HG03442 (cell line): Measurements from ENCODE around the gene ZSCAN22.
A peak's percentile ranks its signal among the peaks of the same experiment; 100 is the strongest.
"Not testable (repeated sequence)": the region's sequence is repeated elsewhere in the genome, so short reads cannot be mapped to it uniquely, and the experiment has no call there.

ENCODE experiments used
- ATAC-seq: cut with Tn5 transposase; IDR thresholded peaks from one replicate; pipeline ENCODE4 v1.9.1; 2021; ENCODE audit warnings: mild to moderate bottlenecking, moderate library complexity; ENCODE audit not compliant: unreplicated experiment

The ZSCAN22 gene

DNA sequence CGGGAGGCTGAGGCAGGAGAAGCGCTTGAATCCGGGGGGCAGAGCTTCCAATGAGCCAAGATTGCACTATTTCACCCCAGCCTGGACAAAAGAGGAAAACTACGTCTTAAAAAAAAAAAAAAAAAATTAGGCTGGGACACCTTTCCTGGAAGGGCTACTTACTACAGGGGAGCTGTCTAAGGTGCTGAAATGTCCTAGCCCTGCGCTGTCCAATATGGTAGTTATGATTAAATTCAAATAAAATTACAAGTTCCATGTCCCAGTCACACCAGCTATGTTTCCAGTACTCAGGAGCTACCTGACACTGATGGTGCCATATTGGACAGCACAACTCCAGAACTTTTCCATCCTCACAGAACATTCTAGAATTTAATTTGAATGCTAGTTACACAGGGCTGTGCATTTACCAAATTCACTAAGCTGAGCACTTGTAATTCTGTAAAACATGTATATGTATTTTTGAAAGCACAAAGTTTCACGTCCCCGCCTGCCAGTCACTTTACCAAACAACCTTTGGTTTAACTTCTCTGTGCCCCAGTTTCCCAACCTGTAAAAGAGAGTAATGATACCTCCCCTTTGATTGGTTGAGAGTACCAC lies 9.2 kb upstream of the ZSCAN22 start:
- ATAC-seq: no peak

DNA sequence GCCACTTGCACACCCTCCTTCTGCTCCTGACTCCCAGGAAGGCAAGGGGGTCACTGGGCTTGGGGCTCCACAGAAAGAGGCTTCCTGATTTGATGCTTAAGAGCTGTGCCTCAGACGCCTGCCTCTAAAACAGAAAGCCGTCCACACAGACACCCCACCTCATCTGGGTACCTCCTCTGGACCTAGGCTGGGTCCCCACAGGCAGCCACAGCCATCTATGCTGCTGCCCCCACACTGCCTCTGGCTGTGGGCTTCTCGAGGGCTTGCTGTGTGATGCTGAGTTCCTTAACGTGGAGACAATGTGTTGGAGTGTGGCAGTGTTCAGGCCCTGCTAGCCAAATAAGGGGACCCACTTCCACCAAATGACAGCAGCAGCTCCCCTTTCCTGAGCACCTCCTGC lies 8.5 kb upstream of the ZSCAN22 start:
- no peak for ATAC-seq

DNA sequence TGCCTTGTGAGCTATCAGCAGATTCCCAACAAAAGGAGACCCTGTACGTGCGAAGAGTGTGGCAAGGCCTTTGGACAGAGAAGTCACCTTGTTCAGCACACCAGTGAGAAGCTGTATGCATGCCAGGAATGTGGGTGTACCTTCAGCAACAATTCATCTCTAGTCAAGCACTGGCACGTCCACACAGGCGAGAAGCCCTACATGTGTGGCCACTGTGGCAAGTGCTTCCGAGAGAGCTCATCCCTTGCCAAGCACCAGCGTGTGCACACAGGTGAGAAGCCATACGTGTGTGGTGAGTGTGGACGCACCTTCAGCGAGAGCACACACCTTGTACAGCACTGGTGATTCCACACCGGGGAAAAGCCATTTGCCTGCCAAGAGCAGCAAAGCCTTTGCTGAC lies 7.6 kb upstream of the ZSCAN22 start:
- ATAC-seq: no peak

DNA sequence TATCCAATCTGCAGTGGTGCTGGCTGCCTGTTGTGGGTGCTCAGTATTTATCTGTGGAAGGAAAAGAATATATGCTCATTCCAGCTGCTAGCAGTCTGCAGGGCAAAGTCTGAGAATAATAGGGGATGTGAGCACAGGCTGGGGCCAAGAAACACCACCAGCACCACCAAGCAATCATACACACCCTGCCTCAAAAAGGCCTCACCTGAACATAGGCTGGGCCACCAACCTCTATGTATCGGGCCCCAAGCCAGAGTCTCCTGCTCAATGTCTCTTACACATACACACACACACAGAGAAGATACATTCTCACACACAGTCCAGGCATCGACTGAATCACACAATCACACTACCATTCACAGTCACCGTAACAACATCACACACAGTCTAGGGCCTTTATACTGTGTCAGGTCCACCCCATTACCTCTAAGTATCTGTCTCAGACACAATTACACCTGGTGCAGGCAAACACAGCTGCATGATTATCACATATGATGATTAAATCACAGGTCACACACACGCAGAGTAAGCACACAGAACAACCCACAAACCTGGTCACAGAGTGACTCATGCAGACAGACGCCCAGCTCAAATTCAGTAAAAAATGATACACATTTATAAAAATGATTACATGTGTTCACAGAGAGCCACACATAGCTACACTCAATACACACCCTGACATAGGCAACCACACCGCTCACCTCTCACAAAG lies 1.3 kb upstream of the ZSCAN22 start:
- ATAC-seq: no peak

DNA sequence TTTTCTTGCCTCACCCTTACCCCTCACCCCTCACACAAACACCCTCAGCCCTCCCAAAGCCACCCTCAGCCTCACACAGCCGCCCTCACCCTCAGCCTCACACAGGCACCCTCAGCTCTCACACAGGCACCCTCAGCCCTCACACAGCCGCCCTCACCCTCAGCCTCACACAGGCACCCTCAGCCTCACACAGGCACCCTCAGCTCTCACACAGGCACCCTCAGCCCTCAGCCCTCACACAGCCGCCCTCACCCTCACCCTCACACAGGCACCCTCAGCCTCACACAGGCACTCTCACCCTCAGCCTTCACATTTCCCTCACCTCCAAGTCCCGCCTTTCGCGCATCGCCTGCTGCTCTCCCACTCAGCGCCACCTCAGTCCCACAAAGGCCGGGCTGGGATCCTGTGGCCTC lies 287 bp upstream of the ZSCAN22 start:
- no peak for ATAC-seq

DNA sequence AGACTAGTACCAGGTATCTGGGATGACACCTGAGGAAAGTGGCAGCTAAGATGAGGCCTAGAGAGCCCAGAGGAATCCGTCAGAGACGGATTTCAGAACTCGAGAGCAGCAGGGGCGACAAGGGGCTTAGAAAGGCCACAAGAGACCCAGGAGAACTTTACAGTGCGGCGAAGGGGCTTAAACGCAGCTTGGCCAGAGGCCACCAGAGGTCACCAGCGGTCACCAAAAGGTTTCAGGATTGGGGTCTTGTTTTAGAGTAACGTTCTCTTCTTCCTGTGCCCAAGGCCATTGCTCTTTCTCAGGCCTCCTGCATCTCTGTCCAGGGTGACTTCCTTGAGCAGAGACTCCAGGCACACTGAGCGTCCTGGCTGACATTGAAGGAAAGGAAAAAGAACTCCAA lies 2.2 kb downstream of the ZSCAN22 start:
- no peak for ATAC-seq

DNA sequence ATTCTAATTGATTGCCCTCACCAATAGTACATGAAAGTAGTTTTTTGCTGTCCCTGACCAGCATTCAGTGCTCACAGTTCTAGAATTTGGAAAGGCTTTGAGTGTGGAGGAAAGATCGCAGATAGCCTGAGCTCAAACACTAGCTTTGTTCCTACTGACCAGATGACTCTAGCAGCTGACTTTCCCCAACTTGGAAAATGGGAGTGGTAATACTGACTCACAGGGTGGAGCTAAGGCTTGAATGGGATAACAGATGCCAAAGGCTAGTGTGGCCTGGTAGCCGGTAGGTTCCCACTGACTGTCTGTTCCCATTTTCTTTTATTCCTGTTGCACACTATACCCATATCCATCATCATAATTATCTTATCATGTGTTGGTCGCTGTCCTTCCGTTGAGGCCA lies 3.7 kb downstream of the ZSCAN22 start:
- no peak for ATAC-seq

DNA sequence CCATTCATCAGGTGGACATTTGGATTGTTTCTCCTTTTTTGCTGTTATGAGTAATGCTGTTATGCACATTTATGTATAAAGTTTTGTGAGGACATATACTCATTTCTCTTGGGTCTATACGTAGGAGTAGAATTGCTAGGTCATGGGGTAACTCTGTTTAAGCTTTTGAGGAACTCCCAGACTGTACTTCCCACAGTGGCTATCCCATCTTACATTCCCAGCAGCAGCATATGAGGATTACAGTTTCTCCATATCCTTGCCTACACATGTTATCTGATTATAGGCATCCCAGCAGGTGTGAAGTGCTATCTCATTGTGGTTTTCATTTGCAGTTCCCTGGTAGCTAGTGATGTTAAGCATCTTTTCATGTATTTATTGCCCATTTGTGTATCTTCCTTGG lies 5.9 kb downstream of the ZSCAN22 start:
- ATAC-seq: no peak

DNA sequence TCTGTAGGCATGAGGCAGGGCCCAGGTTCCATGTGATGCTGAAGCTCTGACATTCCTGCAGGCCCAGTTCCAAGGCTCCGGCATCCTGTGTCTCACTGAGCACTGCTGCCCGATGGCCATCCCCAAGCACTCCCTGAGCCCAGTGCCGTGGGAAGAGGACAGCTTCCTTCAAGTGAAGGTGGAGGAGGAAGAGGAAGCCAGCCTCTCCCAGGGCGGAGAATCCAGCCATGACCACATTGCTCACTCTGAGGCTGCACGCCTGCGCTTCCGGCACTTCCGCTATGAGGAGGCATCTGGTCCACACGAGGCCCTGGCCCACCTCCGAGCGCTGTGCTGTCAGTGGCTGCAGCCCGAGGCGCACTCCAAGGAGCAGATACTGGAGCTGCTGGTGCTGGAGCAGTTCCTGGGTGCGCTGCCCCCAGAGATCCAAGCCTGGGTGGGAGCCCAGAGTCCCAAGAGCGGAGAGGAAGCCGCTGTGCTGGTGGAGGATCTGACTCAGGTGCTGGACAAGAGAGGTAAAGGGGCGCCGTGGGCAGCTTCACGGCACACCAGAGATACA lies 8.0 kb downstream of the ZSCAN22 start:
- no peak for ATAC-seq

DNA sequence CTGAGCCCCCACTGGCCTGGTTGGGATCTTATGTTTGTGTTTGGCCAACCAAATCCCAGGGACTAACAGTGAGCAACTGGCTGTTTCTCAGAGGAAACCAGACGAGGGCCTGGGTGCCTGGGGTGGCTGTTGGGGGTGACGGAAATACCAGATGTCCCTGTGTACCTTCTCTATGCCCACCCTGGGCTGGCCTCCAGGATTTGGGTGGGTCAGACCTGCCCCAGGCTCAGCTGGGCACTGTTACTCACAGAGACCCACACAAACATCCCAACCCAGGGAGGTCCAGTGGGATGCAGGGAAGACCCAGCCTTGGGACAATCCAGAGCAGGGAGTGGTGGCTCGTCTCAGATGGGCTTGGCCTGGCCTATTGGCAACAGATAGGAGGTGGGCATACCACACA lies 8.8 kb downstream of the ZSCAN22 start:
- no peak for ATAC-seq

DNA sequence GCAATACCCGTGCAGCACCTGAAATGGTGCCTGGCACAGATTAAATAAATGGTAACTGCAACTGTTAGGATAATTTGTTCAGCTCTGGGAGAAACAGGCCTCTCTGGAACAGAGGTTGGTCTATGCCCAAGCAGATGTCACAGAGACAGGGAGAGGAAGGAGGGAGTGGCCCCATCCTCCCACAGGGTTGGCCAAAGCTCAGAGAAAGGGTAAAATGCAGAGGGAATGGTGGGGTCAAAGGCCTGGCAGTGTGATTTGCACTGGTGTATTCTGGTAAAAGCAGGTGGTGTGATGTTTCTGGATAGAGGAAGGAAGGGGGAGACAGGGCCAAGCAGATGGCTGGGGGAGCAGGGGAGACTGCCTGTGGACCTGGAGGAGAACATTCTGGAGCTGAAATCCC lies 9.4 kb downstream of the ZSCAN22 start:
- ATAC-seq: no peak

DNA sequence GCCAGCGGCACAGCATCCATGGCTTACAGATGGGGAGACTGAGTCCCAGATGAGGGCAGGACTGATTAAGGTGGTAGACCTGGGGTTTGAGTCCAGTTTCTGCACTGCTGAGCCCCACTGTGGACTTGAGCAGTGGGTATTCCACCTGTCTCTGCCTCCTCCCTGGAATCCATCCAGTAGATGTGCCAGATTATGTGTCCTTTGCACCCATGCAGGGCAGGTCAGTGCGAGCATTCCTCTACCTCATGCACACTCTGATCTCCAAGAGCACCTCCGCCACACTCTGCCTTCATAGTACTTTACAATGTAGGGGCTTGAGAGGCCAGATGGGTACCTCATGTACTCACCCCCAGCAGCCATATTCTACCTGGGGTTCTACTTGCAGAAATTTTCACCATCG lies 10.0 kb downstream of the ZSCAN22 start:
- no peak for ATAC-seq

DNA sequence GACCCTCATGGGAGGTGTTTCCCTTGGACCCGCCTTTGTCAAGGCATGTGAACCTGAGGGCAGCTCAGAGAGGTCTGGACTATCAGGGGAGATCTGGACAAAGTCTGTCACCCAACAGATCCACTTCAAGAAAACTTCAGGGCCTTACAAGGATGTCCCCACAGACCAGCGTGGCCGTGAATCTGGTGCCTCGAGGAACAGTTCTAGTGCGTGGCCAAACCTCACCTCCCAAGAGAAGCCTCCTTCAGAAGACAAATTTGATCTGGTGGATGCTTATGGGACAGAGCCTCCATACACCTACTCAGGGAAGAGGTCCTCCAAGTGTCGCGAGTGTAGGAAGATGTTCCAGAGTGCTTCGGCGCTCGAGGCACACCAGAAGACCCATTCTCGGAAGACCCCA lies 11.5 kb downstream of the ZSCAN22 start:
- no peak for ATAC-seq

DNA sequence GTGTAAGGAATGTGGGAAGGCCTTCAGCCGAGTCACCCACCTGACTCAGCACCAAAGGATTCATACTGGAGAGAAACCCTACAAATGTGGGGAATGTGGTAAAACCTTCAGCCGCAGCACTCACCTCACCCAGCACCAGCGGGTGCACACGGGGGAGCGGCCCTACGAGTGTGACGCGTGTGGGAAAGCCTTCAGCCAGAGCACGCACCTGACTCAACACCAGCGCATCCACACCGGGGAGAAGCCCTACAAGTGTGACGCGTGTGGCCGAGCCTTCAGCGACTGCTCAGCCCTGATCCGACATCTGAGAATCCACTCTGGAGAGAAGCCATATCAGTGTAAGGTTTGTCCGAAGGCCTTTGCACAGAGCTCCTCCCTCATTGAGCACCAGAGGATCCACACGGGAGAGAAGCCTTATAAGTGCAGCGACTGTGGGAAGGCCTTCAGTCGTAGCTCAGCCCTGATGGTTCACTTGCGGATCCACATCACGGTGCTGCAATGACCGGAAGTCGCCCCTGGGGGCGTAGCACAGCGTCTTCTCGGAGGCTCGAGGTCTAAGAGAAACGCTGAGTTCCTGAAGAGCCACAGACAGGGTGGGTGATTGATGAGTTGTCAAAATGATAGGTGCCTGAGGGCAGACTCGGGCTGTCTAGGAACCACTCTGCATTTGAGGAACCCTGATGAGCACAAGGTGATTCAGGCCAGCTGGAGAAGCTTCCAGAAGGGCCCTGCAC lies 12.2 kb downstream of the ZSCAN22 start:
- ATAC-seq: no peak

DNA sequence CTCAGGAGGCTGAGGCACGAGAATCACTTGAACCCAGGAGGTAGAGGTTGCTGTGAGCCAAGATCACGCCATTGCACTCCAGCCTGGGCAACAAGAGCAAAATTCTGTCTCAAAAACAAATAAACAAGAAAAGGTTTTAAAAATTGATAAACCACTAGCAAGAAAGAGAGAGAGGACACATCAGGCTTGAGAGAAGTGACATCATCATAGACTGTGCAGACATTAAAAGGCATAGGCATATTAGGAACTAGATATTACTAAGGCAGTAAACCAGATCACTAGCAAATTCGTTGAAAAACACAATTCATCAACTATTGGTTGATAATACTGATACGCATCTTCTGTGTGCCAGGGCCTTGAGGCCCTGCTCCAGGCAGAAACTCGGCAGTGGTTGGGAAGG lies 18.8 kb downstream of the ZSCAN22 start:
- no peak for ATAC-seq

DNA sequence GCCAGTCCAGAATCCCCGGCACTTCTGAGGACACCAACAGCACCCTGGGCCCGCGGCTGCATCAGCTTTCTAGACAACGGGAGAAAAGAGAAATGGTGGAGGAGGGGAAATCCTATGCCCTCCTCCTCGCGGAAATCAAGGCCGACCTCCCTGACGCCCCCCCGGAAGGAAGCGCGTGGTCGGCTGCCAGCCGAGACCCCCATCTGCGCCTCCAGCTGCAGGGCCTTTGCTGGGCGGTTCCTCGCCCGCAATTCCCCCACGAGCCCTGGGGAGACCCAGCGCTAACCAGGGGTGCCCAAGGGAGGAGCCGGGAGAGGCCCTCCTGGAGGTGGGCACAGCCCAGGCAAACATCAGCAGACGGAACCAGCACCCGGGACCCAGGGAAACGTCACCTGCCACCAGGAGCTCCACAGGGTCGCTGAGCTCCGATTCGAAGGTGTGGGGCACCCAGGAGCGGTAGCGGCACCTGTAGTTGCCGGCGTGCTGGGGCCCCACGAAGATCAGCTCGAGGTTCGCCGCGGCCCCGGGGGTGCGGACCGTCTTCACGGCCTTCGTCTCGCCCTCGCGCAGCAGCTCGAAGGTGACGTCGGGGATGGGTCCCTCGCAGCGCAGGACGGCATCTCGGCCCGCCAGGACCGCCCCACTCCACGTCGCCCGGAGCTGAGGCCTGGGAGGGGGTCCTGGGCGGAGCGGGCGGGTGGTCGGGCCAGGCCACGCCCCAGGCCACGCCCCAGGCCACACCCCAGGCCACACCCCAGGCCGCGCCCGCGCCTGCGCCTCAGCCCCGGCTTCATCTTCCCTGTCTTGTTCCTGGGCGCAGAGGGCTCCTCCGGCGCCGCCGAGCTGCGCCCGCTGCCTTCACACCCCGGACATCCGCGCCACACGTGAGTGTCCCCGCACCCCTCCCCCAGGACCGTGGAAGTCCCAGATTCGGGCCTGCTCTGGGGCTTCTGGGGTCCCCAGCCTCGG lies 20.5 kb downstream of the ZSCAN22 start:
- peak; percentile 93 for ATAC-seq

DNA sequence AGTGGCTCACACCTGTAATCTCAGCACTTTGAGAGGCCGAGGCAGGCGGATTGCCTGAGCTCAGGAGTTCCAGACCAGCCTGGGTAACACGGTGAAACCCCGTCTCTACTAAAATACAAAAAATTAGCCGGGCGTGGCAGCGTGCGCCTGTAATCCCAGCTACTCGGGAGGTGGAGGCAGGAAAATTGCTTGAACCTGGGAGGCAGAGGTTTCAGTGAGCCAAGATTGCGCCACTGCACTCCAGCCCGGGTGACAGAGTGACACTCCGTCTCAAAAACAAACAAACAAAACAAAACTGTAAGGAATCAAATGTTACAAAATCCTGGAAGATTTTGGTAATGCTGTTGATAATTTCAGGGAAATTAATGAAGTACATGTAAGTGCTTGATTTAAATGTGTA lies 21.3 kb downstream of the ZSCAN22 start:
- ATAC-seq: not testable (repeated sequence)

DNA sequence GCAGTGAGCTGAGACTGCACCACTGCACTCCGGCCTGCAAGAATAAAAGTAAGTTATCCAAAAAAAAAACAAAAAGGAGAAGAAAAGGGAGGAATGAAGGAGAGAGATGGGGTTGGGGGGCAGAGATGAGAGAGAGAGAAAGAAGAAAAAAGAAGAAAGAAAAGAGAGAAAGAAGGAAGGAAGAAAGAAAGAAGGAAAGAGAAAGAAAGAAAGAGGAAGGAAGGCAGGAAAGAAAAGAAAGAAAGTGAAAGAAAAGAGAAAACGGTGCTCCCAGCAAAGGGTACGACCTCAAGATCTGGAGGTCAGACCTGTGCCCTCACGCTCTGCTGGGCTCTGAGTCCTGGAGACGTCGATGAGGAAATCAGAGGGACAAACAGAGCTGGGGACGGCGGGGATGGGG lies 22.8 kb downstream of the ZSCAN22 start:
- ATAC-seq: no peak

DNA sequence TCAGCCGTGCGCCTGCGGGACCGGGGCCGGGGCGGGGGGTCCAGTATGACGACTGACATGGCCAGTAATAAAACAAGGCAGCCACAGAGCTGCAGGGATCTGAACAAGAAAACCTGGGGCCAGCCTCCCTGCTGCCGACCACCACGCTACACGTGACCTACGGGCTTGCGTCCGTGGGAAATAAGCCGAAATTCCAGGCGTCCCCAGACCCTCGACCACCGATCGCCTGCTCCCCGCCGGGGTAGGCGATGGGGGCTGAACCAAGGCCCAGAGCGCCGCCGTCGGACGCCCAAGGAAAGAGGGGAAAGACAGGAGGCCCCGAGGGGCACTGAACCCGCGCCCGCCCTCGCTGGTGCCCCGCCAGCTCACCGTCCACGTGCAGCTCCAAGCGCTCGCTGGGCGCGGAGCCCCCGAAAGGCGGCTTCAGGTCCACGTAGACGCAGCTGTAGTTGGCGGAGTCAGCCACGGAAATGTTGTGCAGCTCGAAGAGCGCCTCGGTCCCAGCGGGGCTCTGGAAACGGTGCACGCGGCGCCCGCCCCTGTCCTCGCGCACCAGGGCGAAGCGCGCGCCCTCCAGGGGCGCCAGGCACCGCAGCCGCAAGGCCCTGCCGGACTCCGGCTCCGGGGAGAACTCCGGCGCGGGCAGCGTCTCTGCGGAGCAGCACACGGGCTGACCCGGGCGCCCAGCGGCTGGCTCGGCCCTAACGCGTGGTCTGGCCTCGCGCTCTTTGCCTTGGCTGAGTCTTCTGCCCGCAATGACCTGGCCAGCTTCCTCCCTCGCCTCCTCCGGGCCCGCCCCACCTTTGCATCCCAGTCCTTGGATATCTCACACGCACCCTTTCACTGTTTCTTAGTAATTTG lies 23.4 kb downstream of the ZSCAN22 start:
- ATAC-seq: no peak
